ENCODE results near the gene TRAPPC3.

DNA sequence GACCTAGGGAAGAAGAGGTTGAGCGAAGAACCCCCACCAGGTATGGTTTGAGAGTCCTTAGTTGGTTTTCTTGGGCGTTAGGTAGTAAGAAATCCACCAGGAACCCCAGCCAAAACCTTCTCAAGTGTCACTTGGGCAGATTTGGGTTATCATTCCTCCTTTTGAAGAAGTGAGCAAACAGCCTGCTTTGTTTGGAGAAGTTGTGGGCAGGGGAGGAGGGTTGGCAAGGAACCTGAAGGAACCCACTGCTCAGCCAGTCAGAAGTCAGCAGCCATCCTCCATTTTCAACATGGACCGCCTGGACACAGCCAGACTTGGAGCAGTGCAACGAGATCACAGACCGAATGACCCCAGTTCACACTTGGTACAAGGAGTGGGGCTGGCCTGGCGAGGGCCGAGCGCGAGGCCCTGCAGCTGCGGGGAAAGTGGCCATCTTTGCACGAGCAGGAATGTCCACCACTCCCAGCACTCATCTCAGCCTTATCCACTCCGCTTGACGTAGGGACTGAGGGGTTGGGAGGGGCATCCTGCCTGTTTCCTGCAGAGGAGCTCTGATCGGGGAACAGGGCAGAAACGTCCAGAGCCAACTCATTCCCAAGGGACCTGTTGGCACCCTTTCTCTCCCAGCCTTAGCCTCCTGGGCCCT is 53.4 kb downstream of the TRAPPC3 start:
- TF ChIP-seq, protein P1, sequence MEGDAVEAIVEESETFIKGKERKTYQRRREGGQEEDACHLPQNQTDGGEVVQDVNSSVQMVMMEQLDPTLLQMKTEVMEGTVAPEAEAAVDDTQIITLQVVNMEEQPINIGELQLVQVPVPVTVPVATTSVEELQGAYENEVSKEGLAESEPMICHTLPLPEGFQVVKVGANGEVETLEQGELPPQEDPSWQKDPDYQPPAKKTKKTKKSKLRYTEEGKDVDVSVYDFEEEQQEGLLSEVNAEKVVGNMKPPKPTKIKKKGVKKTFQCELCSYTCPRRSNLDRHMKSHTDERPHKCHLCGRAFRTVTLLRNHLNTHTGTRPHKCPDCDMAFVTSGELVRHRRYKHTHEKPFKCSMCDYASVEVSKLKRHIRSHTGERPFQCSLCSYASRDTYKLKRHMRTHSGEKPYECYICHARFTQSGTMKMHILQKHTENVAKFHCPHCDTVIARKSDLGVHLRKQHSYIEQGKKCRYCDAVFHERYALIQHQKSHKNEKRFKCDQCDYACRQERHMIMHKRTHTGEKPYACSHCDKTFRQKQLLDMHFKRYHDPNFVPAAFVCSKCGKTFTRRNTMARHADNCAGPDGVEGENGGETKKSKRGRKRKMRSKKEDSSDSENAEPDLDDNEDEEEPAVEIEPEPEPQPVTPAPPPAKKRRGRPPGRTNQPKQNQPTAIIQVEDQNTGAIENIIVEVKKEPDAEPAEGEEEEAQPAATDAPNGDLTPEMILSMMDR (IDR thresholded peaks at IDR 0.05), result no peak
- TF ChIP-seq POLR2A (IDR thresholded peaks at IDR 0.05), result no peak
- TF ChIP-seq POLR2AphosphoS5 (IDR thresholded peaks at IDR 0.05; ENCODE audit: insufficient read depth in 1 of 2, low read depth in 1 of 2), result no peak

Measured in vagina (tissue), 2 donors.